HG02610 (cell line): Measurements from ENCODE around the gene DACT3.

Experiments used
- ATAC-seq: cut with Tn5 transposase; IDR thresholded peaks from one replicate; pipeline ENCODE4 v1.9.1; 2021; ENCODE audit warnings: mild to moderate bottlenecking, moderate library complexity; ENCODE audit not compliant: unreplicated experiment

DACT3 gene

GRCh38 chr19:46670813-46671212 is 9.8 kb upstream of the DACT3 start:
- no peak for ATAC-seq

- no peak for ATAC-seq
Observed at GRCh38 chr19:46668662-46669061, 7.7 kb upstream of the DACT3 start.

GRCh38 chr19:46665072-46665471 is 4.1 kb upstream of the DACT3 start:
- no peak for ATAC-seq

GRCh38 chr19:46661735-46662592 is 982 bp upstream of the DACT3 start:
- no peak for ATAC-seq

- ATAC-seq = no peak
Observed at GRCh38 chr19:46660551-46661019, 397 bp downstream of the DACT3 start.

GRCh38 chr19:46660008-46660517 is 919 bp downstream of the DACT3 start:
- ATAC-seq = no peak

- ATAC-seq = no peak
Observed at GRCh38 chr19:46659151-46660007, 1.6 kb downstream of the DACT3 start.

- no peak for ATAC-seq
Observed at GRCh38 chr19:46656541-46656940, 4.4 kb downstream of the DACT3 start.

GRCh38 chr19:46654621-46655152 is 6.3 kb downstream of the DACT3 start:
- ATAC-seq = no peak

GRCh38 chr19:46650445-46650844 is 10.5 kb downstream of the DACT3 start:
- ATAC-seq = no peak

GRCh38 chr19:46648961-46649960 is 11.7 kb downstream of the DACT3 start:
- ATAC-seq = no peak

- ATAC-seq = no peak
Observed at GRCh38 chr19:46648060-46648960, 12.7 kb downstream of the DACT3 start.

GRCh38 chr19:46646402-46646801 is 14.6 kb downstream of the DACT3 start:
- ATAC-seq = no peak

GRCh38 chr19:46644720-46645119 is 16.3 kb downstream of the DACT3 start:
- no peak for ATAC-seq

GRCh38 chr19:46640656-46641055 is 20.3 kb downstream of the DACT3 start:
- ATAC-seq = no peak

GRCh38 chr19:46639358-46640182 is 21.4 kb downstream of the DACT3 start:
- no peak for ATAC-seq

GRCh38 chr19:46637224-46637623 is 23.8 kb downstream of the DACT3 start:
- ATAC-seq = no peak
